SH-SY5Y (cell line): ENCODE measurements around the gene SUMO2.
A peak's percentile ranks its signal among the peaks of the same experiment; 100 is the strongest.

Experiments used
- GATA2 ChIP-seq: IDR thresholded peaks from 2 replicates; pipeline ENCODE4 v1.6.1; 2011; ENCODE audit warnings: mild to moderate bottlenecking, low read depth, low read length
- GATA3 ChIP-seq: IDR thresholded peaks from 2 replicates; pipeline ENCODE4 v1.6.1; 2011; ENCODE audit warnings: low read depth, mild to moderate bottlenecking, low read length, moderate library complexity

GRCh38 chr17:75130059-75130631, 52.6 kb downstream of the SUMO2 start:
- no peak for TF ChIP-seq GATA3
- TF ChIP-seq GATA2, result peak; percentile 58
